NCI-H345 treated with DMSO at 0.1 percent for 48 hours (cell line): Measurements from ENCODE around the gene CAMK1D.
A peak's percentile ranks its signal among the peaks of the same experiment; 100 is the strongest.

Source experiments
- DNase-seq: peaks from one replicate; lab custom pipeline; 2025; ENCODE audit not compliant: unreplicated experiment; lab: John Stamatoyannopoulos, UW

Gene CAMK1D

DNA sequence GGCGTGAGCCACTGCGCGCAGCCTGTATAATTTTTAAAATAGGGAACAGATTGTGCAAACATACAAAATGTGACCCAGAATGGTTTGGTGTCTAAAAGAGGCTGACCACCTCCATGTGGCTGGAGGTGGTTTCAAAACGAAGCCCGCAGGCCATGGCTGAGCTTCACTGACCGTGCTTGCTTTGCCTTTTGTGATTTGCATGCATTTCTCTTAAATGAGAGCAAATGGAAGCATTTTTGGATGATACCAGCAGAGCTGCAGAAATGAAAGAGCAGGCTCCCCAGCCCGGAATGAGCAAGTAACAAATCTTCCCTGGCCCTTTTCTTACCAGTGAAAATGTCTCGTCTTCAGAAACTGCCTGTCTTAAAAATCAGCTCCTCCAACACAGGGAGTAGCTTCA, 239.9 kb downstream of the CAMK1D start:
- DNase-seq: no peak

DNA sequence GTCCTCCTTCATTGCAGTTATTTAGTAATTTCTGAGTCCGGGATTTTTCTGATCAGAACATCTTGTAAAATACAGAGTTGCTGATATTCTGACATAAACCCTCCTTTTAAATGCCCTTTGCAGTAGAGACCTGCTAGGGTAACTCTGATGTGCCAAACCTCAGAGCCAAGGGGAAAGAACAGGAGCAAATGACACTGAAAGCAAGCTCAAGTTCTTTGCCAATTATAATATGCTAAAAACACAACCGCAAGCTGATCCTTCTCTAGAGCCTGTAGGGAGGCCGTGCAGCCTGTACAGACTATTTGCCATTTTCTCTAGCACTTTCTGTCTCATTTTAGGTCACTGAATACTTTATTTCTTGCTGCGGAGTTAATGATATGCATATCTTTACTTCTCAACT, 240.4 kb downstream of the CAMK1D start:
- DNase-seq: no peak

DNA sequence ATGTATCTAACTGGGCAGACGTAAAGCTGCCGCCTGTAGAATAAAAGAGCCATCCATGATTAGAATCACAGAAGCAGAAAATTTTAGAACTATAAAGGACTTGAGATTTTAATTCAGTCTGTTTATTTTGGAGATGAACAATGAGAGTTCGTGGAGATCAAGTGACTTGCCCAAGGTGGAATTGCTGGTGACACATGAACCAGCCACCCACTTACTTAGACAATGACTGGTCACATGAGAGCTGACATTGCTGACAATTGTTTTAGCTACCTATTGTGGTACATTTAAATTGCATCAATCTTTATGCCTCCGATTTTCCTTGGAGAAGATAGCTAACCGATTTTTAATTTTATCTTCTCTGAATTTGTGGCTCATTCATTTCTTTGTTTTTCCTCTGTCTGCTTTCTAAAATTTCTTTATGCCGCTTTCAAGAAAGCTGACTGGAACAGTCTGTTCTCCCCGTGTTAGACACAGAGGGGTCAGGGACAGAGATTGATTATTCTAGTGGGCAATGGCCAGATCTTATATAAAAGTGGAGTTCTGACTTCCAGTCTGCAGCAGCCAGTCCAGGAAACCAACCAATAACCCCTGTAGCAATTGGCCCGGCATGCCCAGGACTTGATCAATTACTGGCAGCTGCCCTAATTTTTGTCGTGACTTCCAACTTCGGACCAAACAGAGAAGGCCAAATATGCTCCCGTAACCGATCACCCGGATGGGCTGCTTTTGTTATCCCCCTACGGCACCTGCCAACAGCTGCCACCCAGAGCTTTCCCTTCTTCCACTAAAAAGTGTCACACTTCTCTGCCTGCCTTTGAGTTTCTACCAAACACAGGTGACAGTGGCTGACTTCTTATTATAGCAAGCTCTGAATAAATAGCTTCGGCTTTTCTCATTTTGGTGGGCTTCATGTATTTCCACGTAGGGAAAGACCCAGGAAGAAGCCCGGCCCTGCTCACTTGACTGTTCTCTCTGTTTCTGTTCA, 241.6 kb downstream of the CAMK1D start:
- peak; percentile 84 for DNase-seq

DNA sequence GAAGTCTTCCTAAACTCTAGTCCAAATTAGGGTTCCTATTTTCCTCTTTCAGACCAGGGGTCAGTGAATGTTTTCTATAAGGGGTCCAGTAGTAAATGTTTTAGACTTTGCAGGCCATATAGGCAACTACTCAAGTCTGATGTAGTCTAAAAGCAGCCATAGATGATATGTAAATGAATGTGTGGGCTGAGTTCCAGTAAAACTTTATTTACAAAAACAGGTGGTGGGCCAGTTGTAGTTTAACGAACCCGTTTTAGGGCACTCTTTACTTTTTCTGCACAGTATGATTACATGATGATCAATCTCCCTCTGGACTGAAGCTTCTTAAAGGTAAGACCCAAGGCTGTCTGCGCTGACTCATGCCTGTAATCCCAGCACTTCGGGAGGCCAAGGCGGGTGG, 243.6 kb downstream of the CAMK1D start:
- DNase-seq: no peak

DNA sequence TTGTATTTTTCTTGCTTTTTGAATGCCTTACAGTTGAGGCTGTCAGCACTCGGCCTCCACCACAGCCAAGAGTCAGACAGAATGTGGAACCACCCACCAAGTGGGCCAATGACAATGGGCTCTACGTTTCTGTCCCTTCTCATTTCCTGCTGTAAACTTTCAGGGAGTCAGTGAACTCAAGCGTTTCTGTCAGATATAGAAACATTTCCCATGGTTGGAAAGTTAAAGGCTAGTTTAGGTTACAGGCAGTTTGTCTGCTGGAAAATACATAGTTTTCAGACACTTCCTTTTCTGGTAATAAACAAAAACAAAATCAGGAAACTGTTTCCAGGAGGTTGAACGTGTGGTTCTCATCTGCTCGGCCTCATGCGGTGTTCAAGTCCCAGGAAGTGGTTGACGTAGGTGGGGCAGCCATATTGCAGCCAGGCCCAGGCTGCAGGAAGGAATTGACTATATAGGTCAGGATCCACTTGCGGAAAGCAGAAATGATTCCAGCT, 245.1 kb downstream of the CAMK1D start:
- no peak for DNase-seq

DNA sequence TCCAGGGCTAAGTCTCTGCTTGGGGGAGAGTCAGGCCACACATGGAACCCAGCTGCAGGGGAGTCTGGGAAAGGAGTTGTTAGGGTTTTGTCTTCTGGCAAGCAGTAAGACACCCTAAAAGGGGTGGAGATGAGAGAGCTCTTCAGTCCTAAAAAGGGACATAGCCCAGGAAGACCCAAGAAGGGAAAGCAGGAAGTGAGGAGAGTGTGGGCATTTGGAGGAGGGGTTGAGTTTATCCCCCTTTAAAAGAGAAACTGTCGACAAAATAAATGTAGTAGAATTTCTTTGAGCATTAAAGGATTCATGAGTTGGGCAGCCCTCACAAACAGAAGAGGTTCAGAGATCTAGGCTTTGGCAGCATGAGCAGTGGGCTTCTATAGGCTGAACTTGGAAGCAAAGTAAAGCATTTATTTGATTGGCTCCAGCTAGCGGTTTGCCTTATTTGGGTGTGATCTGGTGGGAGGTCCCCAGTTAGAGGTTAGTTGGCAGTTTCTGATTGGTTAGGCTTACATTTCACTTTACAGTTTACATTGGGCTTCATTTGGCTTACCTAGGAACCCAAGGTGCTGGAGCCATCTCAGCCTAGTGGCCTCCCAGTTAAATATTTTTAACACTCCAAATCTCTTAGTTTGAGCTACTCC, 246.7 kb downstream of the CAMK1D start:
- no peak for DNase-seq

DNA sequence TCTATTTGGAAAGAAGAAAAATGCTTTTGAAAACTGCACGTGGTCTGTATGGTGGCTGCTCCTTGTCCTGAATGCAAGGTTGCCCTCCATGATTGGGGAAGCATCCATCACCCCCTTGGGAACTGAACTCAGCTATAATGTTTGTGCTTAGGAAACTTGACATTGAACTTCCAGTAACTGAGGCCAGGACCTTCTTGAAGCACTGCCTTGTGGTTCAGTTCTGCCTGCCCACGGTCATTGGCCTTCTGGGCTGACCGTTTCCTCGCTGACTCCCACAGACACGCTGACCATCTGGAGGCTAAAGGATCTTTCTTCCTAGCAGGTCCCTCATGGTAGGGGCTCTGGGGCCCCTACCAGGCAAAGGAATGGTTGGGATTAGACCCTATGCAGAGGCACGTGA, 247.8 kb downstream of the CAMK1D start:
- DNase-seq: no peak

DNA sequence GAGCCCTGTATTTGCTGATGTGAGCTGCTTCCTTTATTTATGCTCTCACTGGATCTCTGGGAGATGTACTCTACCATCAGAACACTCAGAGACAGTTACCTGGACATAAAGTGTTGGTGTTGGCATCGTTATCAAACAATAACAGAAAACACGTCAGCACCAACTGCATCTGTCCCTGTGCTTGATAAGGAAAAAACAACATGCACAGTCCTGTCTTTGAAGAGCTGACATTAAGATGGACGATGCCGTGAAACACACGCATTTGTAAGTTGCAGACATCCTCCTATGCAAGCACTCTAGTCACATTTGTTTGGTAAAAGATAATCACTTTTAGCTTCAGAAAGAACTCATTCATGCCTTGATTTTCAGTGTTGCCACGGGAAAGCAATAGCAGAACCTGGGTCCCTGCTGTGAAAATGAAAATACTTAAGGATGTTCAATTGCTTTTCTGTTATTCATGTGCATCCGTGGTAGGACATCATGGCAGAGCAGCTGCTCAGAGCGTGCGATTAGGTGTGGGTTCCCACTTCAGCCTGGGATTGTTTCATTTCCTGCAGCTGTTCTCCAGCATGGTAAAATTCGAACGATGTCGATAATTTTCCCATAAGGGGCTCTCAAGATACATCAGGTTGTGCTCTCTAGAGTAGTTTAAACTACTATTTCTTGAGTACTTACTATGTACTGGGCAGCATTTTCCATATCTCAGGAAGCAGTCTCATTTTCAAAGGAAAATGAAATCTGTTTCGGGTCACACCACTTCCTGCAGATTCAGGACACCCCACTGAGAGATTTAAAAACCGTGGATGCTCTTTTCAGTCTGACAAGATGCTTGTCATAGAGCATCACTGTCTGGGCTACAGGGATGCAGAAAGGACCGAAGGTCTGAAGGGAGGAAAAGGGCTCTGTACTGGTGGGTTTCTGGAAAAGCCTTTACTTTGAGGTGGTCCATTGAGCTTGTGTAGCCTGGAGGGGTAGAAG, 248.7 kb downstream of the CAMK1D start:
- peak; percentile 94 for DNase-seq

DNA sequence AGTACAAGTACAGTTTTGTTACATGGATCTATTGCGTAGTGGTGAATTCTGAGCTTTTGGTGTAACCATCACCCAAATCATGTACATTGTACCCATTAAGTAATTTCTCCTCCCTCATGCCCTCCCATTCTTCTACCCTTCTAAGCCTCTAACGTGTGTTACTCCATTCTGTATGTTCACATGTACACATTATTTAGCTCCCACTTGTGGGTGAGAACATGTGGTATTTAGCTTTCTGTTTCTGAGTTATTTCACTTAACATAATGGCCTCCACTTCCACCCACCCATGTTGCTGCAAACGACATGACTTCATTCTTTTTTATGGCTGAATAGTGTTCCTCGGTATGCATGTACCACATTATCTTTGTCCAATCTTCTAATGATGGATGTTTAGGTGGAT, 251.3 kb downstream of the CAMK1D start:
- no peak for DNase-seq

DNA sequence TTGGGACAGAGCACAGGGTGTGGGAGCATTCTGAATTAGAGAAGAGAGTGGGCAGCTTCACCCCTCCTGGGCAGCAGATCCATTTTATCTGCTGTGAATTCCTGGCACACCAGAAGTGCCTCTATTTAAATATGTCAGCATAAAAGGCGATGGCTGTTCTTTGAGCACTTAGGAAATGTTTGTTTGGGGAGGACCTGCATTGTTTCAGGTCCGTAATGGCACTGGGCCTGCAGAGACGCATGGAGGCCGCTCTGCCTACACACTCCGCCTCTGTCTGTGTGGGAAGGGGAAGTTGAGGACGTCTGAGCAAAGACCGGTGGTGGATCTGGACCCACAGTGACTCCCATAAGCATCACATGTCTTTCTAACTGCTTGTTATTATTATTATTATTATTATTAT, 253.2 kb downstream of the CAMK1D start:
- peak; percentile 67 for DNase-seq

DNA sequence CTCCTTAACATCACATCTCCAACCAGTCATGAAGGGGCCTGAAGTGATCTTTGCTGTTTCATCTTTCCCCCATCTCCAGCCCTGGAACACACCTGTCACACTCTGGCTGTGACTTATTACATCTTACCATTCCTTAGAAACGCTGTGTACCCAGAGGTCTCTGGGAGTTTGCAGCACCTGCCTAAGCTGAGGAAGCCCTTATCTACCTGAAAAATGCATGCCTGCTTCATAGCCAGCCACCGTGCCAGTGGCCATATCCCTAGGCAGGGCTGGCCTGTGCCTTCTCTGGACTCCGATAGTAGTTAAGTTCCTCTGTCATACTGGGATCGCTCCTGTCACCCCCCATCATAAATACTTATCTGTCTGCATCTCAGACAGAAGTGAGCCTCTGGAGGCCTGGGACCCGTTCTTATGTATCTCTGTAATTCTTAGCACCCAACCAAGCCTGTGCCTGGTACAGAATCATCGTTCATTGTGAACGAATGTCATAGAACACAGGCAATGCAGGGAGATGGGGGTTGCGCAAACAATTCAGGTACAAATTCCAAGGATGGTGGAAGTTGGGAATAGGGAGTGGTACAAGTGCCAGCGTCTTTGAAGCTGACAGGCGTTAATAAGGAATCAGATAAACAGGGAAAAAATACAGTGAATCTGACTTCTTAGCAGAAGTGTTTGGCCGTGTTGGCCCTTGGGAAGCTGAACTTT, 254.6 kb downstream of the CAMK1D start:
- no peak for DNase-seq

DNA sequence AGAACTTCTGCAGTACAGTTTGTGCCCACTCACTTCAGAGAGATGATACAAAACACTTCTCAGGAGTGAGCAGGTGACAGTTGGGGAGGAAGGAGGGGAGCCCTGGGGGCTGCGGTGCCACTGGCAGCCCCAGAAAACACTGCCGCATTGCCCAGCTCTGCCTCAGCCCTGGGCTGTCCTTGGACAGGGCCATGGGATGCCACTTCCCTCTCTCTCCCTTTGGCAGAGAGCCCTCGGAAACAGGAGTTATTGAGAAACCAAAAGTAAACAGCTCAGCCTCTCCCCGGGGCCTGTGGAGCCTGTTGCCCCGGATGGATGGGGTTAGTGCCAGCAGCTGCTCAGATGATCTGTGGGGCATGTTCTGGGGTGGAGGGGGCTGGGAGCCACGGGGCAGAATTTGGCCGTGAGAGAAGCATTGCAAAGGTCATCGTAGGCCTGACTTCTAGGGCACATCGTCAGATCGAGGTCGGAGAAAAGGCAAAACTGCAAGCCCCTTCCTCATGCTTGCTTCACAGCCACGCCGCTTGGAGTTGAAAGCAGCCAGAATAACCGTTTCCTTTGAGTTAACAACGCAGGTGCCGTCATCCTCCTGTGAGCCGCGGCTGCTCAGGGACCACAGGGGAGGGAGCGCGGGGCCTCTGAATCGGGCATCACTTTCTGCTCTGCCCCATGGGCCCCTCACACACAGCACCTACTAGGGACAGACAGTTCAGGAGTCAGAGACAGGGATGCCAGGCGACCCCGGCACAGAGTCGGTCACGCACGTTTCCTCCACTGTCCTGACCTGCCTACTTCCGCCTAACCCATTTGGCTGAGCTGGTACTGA, 256.4 kb downstream of the CAMK1D start:
- peak; percentile 84 for DNase-seq

DNA sequence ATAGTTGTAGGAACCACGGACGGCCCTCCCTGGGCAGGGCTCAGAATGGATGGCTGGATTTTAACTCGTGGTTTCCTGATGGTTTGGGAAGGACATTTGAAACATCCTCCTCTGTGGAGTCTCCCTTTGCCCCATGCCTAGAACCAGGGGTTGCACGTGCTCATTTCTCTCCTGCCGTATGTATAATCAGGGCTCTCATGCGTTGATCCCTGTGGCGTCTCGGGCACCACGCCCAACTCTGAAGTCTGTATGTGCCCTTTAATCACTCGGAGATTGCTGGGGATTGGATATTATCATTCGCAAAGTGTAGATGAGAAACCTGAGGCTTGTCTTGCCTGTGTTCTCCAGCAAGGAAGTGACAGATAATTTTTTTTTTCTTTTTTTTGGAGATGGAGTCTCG, 257.1 kb downstream of the CAMK1D start:
- DNase-seq: peak; percentile 67

DNA sequence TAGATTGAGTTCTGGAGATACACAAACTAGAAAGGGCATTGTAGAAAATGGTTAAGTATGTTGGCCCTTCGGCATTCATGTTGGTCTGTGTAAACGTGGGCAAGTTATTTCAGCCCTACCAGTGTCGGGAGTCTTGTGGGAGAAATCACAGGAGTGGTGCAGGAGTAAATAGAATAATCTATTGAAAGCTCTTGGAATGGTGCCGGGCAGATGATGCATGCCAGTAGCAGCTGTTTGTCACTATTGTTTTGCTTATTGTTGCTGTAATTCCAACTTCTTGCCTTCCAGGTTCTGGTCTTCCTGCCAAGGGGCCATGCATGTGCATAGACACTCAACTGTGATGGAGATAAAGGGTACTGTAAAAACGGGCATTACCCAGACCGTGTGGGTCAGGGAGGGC, 259.4 kb downstream of the CAMK1D start:
- peak; percentile 80 for DNase-seq

DNA sequence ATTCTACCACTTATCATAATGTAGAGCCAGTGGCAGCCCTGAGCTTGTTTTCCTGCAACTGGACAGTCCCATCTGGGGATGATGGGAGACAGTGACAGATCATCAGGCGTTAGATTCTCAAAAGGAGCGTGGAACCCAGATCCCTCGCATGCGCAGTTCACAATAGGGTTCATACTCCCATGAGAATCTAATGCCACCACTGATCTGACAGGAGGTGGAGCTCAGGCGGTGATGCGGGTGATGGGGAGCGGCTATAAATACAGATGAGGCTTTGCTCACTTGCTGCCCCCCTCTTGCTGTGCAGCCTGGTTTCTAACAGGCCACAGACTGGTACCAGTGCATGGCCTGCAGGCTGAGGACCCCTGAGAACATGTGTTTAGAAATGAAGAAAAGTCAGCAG, 260.1 kb downstream of the CAMK1D start:
- DNase-seq: no peak

DNA sequence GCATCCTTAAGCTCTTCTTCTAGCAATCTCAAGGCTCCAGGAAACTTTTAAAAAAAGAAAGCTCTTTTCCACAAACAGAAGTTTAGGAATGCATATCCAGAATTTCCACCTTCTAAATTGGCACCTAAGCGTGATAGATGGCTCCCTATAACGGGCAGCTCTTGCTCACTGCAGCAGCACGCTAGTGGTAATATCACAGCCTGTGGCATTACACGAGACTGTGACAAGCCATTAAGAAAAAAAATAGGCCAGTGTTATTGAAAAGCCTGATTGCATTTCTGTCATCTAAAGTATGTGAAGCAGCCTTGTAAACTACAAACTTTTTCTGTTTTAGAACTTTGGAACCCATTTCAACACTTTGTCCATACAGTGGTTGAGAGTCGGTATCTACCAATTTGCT, 263.8 kb downstream of the CAMK1D start:
- DNase-seq: no peak

DNA sequence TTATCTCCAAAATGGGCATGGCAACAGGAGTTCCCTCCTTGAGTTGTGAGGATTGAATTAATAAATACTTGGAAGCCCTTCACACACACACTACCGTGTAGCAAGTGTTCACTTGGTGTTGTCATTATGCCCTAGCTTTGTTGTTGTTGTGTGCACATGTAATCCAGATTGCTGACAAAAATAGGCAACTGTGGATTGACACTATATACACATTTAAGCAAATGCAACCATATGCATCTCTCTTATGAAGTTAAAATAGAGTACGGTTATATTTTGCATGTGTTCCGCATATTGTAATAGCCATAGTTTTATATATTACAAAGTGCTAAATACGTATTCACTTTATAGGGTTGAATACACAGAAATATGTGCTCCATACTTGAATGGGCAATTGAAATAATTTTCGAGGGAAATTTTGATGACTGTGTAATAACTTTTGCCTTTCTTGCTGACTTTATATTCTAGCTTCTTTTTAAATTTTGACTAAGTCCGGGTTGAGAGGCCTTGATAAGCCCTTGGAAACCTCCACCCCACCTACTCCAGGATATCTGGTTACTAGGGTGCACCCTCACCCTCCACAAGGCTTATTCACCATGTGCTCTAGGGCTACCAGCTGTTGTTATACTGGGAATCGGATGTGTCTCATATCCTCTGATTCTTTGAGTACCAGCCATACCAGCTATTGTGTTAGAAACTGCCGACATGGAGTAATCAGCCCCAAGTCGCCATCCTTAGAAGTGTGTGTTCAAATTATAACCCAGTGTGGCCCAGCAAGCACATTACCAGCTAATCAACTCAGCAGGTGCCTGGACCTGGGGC, 265.0 kb downstream of the CAMK1D start:
- DNase-seq: no peak

DNA sequence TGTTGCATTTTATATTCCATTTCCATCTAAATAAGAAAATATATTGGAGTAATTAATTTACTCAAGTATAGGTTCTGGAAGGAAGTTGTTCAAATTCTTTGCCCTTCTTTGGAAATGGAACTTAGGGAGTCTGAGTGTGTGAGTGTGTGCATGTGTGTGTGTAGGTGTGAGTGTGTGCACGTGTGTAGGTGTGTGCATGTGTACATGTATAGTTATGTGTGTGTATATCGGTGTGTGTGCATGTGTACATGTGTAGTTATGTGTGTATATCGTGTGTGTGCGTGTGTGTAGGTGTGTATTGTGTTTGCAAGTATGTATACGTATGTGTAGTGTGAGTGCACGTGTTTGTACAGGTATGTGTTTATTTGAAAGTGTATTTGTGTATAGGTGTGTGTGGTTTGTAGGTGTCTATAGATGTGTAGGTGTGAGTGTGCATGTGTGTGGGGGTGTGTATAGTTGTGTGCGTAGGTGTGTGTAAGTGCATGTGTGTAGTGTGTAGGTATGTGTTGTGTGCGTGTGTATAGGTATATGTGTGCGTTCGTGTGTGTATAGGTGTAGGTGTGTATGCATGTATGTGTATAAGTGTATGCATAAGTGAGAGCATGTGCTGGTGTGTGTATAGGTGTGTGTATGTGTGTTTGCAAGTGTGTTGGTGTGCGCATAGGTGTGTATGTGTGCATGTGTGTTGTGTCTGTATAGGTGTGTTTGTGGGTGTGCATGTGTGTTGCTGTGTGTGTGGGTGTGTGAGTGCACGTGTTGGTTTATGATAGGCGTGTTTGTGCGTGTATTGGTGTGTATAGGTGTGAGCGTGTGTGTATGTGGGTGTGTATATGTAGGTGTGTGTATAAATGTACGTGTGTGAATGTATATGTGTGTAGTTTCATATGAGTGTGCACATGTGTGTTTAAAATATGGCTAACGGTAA, 266.2 kb downstream of the CAMK1D start:
- DNase-seq: no peak
